Stimulated activated CD4-positive, alpha-beta T cell treated with anti-CD3 and anti-CD28 coated beads, Interleukin-4, amount 100 ng/mL, for 1 hour (primary cell): ENCODE results near the gene LIMS2.

ENCODE experiments used
- DNase-seq: peaks from one replicate; pipeline ENCODE4 v3.0.0-alpha.2; 2020

Gene LIMS2

GRCh38 chr2:127656569-127657231 lies 18.6 kb downstream of the LIMS2 start:
- DNase-seq: no peak

GRCh38 chr2:127655209-127656073 lies 19.9 kb downstream of the LIMS2 start:
- DNase-seq: no peak

GRCh38 chr2:127654838-127655175 lies 20.5 kb downstream of the LIMS2 start:
- DNase-seq: no peak

- no peak for DNase-seq
These were observed 21.1 kb downstream of the LIMS2 start for GRCh38 chr2:127654084-127654837.

GRCh38 chr2:127653421-127654083 lies 21.8 kb downstream of the LIMS2 start:
- DNase-seq: no peak

- no peak for DNase-seq
These were observed 22.5 kb downstream of the LIMS2 start for GRCh38 chr2:127652786-127653357.

- DNase-seq: no peak
These were observed 23.3 kb downstream of the LIMS2 start for GRCh38 chr2:127651971-127652550.

GRCh38 chr2:127651381-127651809 lies 23.9 kb downstream of the LIMS2 start:
- DNase-seq: no peak

GRCh38 chr2:127650785-127651380 lies 24.4 kb downstream of the LIMS2 start:
- no peak for DNase-seq

GRCh38 chr2:127650041-127650784 lies 25.1 kb downstream of the LIMS2 start:
- no peak for DNase-seq

GRCh38 chr2:127649684-127650040 lies 25.7 kb downstream of the LIMS2 start:
- peak; percentile 81 for DNase-seq

- no peak for DNase-seq
These were observed 26.2 kb downstream of the LIMS2 start for GRCh38 chr2:127649100-127649611.

- no peak for DNase-seq
These were observed 27.0 kb downstream of the LIMS2 start for GRCh38 chr2:127648321-127648720.

GRCh38 chr2:127647242-127648190 lies 27.8 kb downstream of the LIMS2 start:
- no peak for DNase-seq

- no peak for DNase-seq
These were observed 28.7 kb downstream of the LIMS2 start for GRCh38 chr2:127646487-127647241.

GRCh38 chr2:127645395-127646291 lies 29.7 kb downstream of the LIMS2 start, which contains the start of gene GPR17:
GPR17 (plus strand) TSS chr2:127646153; CDS start chr2:127650736, 4,583 bp downstream.
- DNase-seq: no peak

- no peak for DNase-seq
These were observed 30.3 kb downstream of the LIMS2 start for GRCh38 chr2:127645026-127645394.
